Inflammatory macrophage treated with lipopolysaccharide for 1 hour (primary cell): ENCODE measurements around the gene ACKR2.
"Not testable (repeated sequence)": the region's sequence is repeated elsewhere in the genome, so short reads cannot be mapped to it uniquely, and the experiment has no call there.

ENCODE experiments used
- DNase-seq, 2 donors: peaks; one replicate each; pipeline ENCODE4 v3.0.0-alpha.2; 2020 to 2022

ACKR2 gene

GRCh38 chr3:42801784-42802183 lies 7.5 kb upstream of the ACKR2 start:
- DNase-seq = no peak

- no peak for DNase-seq
These were observed 6.3 kb upstream of the ACKR2 start for GRCh38 chr3:42802876-42803413.

- DNase-seq = peak in 1 of 2 donors; percentile 15
These were observed 5.7 kb upstream of the ACKR2 start for GRCh38 chr3:42803414-42804105.

GRCh38 chr3:42804106-42804830 lies 5.0 kb upstream of the ACKR2 start, which contains the start of gene HIGD1A:
Gene HIGD1A (minus strand): TSS chr3:42804490. CDS start chr3:42794253, 10,237 bp downstream.
- DNase-seq = peak; percentile 95 to 96

GRCh38 chr3:42804831-42805132 lies 4.5 kb upstream of the ACKR2 start:
- DNase-seq = no peak

GRCh38 chr3:42805141-42805821 lies 4.0 kb upstream of the ACKR2 start:
- DNase-seq = no peak

GRCh38 chr3:42807929-42808328 lies 1.3 kb upstream of the ACKR2 start:
- no peak for DNase-seq

- not testable (repeated sequence) for DNase-seq
These were observed 1.5 kb downstream of the ACKR2 start for GRCh38 chr3:42810706-42811105.

- peak in 1 of 2 donors; percentile 26 for DNase-seq
These were observed 2.1 kb downstream of the ACKR2 start for GRCh38 chr3:42811118-42811883.

GRCh38 chr3:42814246-42814645 lies 5.0 kb downstream of the ACKR2 start:
- no peak for DNase-seq

- no peak for DNase-seq
These were observed 5.8 kb downstream of the ACKR2 start for GRCh38 chr3:42814914-42815507.

- no peak for DNase-seq
These were observed 6.6 kb downstream of the ACKR2 start for GRCh38 chr3:42815826-42816225.

- no peak for DNase-seq
These were observed 10.2 kb downstream of the ACKR2 start for GRCh38 chr3:42819351-42819965.

GRCh38 chr3:42820746-42821051 lies 11.5 kb downstream of the ACKR2 start:
- DNase-seq = no peak

- no peak for DNase-seq
These were observed 13.6 kb downstream of the ACKR2 start for GRCh38 chr3:42822828-42823227.

GRCh38 chr3:42823351-42823750 lies 14.1 kb downstream of the ACKR2 start:
- no peak for DNase-seq

GRCh38 chr3:42826141-42826540 lies 16.9 kb downstream of the ACKR2 start:
- peak; percentile 30 to 53 for DNase-seq

GRCh38 chr3:42827023-42827422 lies 17.8 kb downstream of the ACKR2 start:
- DNase-seq = no peak

GRCh38 chr3:42827654-42828053 lies 18.4 kb downstream of the ACKR2 start:
- DNase-seq = no peak

- DNase-seq = no peak
These were observed 19.9 kb downstream of the ACKR2 start for GRCh38 chr3:42829083-42829627.

- no peak for DNase-seq
These were observed 20.6 kb downstream of the ACKR2 start for GRCh38 chr3:42829628-42830436.
